B cell (primary cell): ENCODE data around the gene TMEM176A. TPM values are rescaled to one million over a fixed set of nuclear protein-coding genes. Genes with fewer than 3 reads are reported as not detected.

Experiments
- ATAC-seq: fragments of 200-7000 bp; cut with Tn5 transposase; one replicate; pipeline ENCODE4 v1.10.0; 2021; ENCODE audit warnings: low read depth, mild to moderate bottlenecking, moderate number of reproducible peaks, moderate library complexity
- CTCF ChIA-PET: fragments of 350-600 bp; sonication (Branson Sonifier 250); formaldehyde crosslinking; loops from one replicate; lab custom pipeline; 2021; ENCODE audit warnings: antibody characterized with exemption, inconsistent platforms; lab: Charles Lee
- POLR2A ChIA-PET: fragments of 350-600 bp; sonication (Branson Sonifier 250); formaldehyde crosslinking; loops from one replicate; lab custom pipeline; 2021; ENCODE audit warnings: antibody characterized with exemption; lab: Charles Lee
- DNase-seq: peaks from one replicate; pipeline ENCODE4 v3.0.0; 2013
- H2AFZ ChIP-seq: 2 replicates; pipeline ENCODE4 v1.6.1; 2012; ENCODE audit warnings: mild to moderate bottlenecking, low read depth, low read length; ENCODE audit not compliant: insufficient read depth, poor library complexity, severe bottlenecking
- H3K27ac ChIP-seq, 2 donors: 1 replicate in 1 of 2; 2 replicates in 1 of 2; pipeline ENCODE4 v1.5.1; 2012 to 2013; ENCODE audit warnings: low read length in 2 of 2, mild to moderate bottlenecking in 2 of 2, moderate library complexity in 1 of 2
- H3K27me3 ChIP-seq, 4 experiments: fragments of 200-600 bp in 1 of 4; sonication (generic) in 1 of 4; replicated peaks in 1 of 4; 1 replicate in 2 of 4; 2 replicates in 2 of 4; pipeline versions ENCODE4 v1.6.1 to v1.7.0; 2013 to 2016; ENCODE audit warnings: low read length in 3 of 4, mild to moderate bottlenecking in 2 of 4, mixed read lengths in 1 of 4, moderate library complexity in 1 of 4; ENCODE audit not compliant: insufficient read depth in 4 of 4, control insufficient read depth in 3 of 4; ENCODE audit errors: control extremely low read depth in 1 of 4
- H3K36me3 ChIP-seq, 2 experiments: replicated peaks in 1 of 2; 1 replicate in 1 of 2; 2 replicates in 1 of 2; pipeline versions ENCODE4 v1.6.1 to v1.7.1; 2013; ENCODE audit warnings: low read length in 1 of 2; ENCODE audit not compliant: insufficient read depth in 2 of 2, control insufficient read depth in 1 of 2; ENCODE audit errors: control extremely low read depth in 1 of 2, extremely low read depth in 1 of 2
- H3K4me1 ChIP-seq, 2 donors: fragments of 200-600 bp in 1 of 2; sonication (generic) in 1 of 2; 1 replicate in 1 of 2; 2 replicates in 1 of 2; pipeline versions ENCODE4 v1.5.1 to v1.6.1; 2013 to 2017; ENCODE audit warnings: low read length in 2 of 2; ENCODE audit not compliant: control insufficient read depth in 2 of 2, insufficient read depth in 2 of 2
- H3K4me2 ChIP-seq: replicated peaks from 2 replicates; pipeline ENCODE3; 2012; ENCODE audit warnings: mild to moderate bottlenecking, low read depth, low read length; ENCODE audit not compliant: poor library complexity, severe bottlenecking
- H3K4me3 ChIP-seq, 5 experiments: fragments of 200-600 bp in 1 of 5; sonication (generic) in 1 of 5; 1 replicate in 3 of 5; 2 replicates in 2 of 5; pipeline versions ENCODE4 v1.5.1 to v1.7.0; 2011 to 2016; ENCODE audit warnings: low read length in 4 of 5, mild to moderate bottlenecking in 4 of 5, low read depth in 2 of 5, control low read depth in 1 of 5, moderate library complexity in 1 of 5; ENCODE audit not compliant: insufficient read depth in 1 of 5; ENCODE audit errors: control extremely low read depth in 1 of 5, extremely low read depth in 1 of 5
- H3K79me2 ChIP-seq: fragments of 200-600 bp; sonication (generic); one replicate; pipeline ENCODE4 v1.6.0; 2016; ENCODE audit warnings: low read length; ENCODE audit not compliant: control insufficient read depth, insufficient read depth
- H3K9ac ChIP-seq: fragments of 200-600 bp; sonication (generic); 2 replicates; pipeline ENCODE4 v1.6.1; 2017; ENCODE audit warnings: mild to moderate bottlenecking, low read length, moderate library complexity
- H3K9me3 ChIP-seq, 3 donors: one replicate each; pipeline versions ENCODE4 v1.6.1 to v1.7.1; 2013; ENCODE audit warnings: low read length in 2 of 3; ENCODE audit not compliant: control insufficient read depth in 2 of 3, insufficient read depth in 1 of 3; ENCODE audit errors: control extremely low read depth in 1 of 3
- H4K20me1 ChIP-seq: 2 replicates; pipeline ENCODE4 v1.6.0; 2012; ENCODE audit warnings: mild to moderate bottlenecking, low read length; ENCODE audit not compliant: insufficient read depth, control insufficient read depth, poor library complexity, severe bottlenecking
- H3K27ac Mint-ChIP-seq: one replicate; pipeline ENCODE4 v1.8.0; 2021; ENCODE audit warnings: mixed read lengths
- H3K27me3 Mint-ChIP-seq: one replicate; pipeline ENCODE4 v1.8.0; 2021; ENCODE audit warnings: mixed read lengths
- H3K4me1 Mint-ChIP-seq: one replicate; pipeline ENCODE4 v1.8.0; 2021; ENCODE audit warnings: mixed read lengths
- H3K4me3 Mint-ChIP-seq: one replicate; pipeline ENCODE4 v1.8.0; 2021; ENCODE audit warnings: mixed read lengths
- H3K9me3 Mint-ChIP-seq: one replicate; pipeline ENCODE4 v1.8.0; 2022; ENCODE audit warnings: mixed read lengths; ENCODE audit not compliant: insufficient read depth
- EZH2 ChIP-seq: IDR thresholded peaks from 2 replicates; pipeline ENCODE4 v1.6.1; 2012; ENCODE audit warnings: borderline replicate concordance, low read depth, mild to moderate bottlenecking, moderate library complexity, low read length; ENCODE audit not compliant: insufficient read depth, poor library complexity, severe bottlenecking
- WGBS: methylation state at CpG from one replicate; pipeline ENCODE4 v1.1.5; 2013; ENCODE audit warnings: missing lambda C conversion rate; ENCODE audit not compliant: insufficient coverage; 5-methylcytosine and 5-hydroxymethylcytosine counted together
- intact Hi-C: fragments of 100-400 bp; cut with micrococcal nuclease; formaldehyde crosslinking; loops from one replicate; pipeline ENCODE4 v1.10.0; 2022
- polyA plus RNA-seq: library from polyadenylated mRNA; depleted of rRNA; stranded (reverse); fragments of >200 nt; gene quantifications from 2 replicates; pipeline ENCODE4 v1.2.3, GENCODE V29; 2012
- total RNA-seq, 2 donors: library from RNA; stranded (reverse); fragments of 120-200 nt in 1 of 2; gene quantifications; 1 replicate in 1 of 2; 2 replicates in 1 of 2; pipeline versions ENCODE4 v1.2.3 to v1.2.4, GENCODE V29; 2013 to 2022
- TF ChIP-seq, protein P1 (sequence below): fragments of 200-600 bp; IDR thresholded peaks from one replicate; pipeline ENCODE4 v1.8.0; 2022; ENCODE audit warnings: antibody characterized with exemption, mild to moderate bottlenecking

TMEM176A gene
- total and polyA plus RNA-seq, 2 donors (not counting 1 experiment from before 2014, with no cell fraction given), result 1.1 TPM; not detected in 1

DNA sequence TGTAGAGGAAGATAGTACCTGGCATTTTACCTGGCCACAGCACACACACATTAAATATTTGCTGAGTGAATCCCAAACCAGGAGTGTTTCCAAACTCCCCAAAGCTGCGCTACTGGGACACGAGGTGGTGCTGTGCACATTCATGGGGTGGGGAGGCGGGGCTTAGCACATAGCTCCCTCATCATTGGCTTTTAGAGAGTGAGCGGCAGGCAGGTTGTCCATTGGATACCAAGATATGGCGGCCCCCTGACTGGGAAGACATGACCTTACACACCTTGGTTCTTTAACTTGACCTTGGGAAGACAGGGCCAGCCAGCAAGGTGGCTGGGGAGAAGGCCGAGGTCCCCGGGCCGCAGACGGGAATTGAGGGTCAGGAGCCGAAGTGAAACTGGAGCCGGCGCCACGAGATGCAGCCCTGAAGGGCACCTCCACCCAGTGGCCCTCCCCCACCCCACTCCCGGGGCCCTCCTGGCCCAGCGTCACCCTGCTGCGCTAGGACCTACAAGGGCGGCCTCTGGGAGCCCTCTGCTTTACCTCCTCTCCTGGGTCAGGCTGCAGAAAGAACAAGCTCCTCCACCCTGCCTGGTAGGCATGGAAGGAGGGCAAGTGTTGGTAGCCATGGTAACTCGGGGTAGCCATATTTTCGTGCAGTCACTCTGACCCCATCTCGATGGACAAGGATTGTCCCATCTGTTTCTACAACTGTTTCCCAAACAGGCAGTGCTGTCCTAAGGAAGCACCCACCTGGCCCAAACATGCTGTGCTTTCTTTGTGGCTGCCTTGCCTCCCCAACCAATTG, 24.0 kb downstream of the TMEM176A start:
- H3K4me1 Mint-ChIP-seq, result no peaks in the 10 kb centered on the region
- peaks cover 5% of the 10 kb centered on the region for H3K9me3 Mint-ChIP-seq
- no peaks in the 10 kb centered on the region for H3K36me3 ChIP-seq
- peaks cover 0 to 5% (median 1%) of the 10 kb centered on the region in 4 experiments for H3K27me3 ChIP-seq
- intact Hi-C loops, result no loop called here
- no peak overlapping the region for H3K9ac ChIP-seq
- POLR2A ChIA-PET, result no interaction called here
- H3K79me2 ChIP-seq, result no peaks in the 10 kb centered on the region
- WGBS, result 93% methylated on average over 19 of the region's 20 CpGs
- no peak overlapping the region for H3K4me3 Mint-ChIP-seq
- H3K27me3 Mint-ChIP-seq, result peaks cover 22% of the 10 kb centered on the region
- no peak overlapping the region for H2AFZ ChIP-seq
- H3K9me3 ChIP-seq, result peaks cover 0 to 8% (median 0%) of the 10 kb centered on the region in 3 donors
- TF ChIP-seq EZH2, result no peak
- TF ChIP-seq, protein P1, sequence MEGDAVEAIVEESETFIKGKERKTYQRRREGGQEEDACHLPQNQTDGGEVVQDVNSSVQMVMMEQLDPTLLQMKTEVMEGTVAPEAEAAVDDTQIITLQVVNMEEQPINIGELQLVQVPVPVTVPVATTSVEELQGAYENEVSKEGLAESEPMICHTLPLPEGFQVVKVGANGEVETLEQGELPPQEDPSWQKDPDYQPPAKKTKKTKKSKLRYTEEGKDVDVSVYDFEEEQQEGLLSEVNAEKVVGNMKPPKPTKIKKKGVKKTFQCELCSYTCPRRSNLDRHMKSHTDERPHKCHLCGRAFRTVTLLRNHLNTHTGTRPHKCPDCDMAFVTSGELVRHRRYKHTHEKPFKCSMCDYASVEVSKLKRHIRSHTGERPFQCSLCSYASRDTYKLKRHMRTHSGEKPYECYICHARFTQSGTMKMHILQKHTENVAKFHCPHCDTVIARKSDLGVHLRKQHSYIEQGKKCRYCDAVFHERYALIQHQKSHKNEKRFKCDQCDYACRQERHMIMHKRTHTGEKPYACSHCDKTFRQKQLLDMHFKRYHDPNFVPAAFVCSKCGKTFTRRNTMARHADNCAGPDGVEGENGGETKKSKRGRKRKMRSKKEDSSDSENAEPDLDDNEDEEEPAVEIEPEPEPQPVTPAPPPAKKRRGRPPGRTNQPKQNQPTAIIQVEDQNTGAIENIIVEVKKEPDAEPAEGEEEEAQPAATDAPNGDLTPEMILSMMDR, result no peak
- no peak overlapping the region for H3K4me2 ChIP-seq
- no peak for ATAC-seq
- CTCF ChIA-PET, result no interaction called here
- H3K4me1 ChIP-seq, result no peaks in the 10 kb centered on the region
- H3K27ac Mint-ChIP-seq, result no peak overlapping the region
- DNase-seq, result no peak
- no peak overlapping the region for H3K4me3 ChIP-seq
- H3K27ac ChIP-seq, result no peak overlapping the region
- no peaks in the 10 kb centered on the region for H4K20me1 ChIP-seq
